SH-SY5Y (cell line): ENCODE measurements around the gene NR6A1.

Experiments
- GATA2 ChIP-seq: IDR thresholded peaks from 2 replicates; pipeline ENCODE4 v1.6.1; 2011; ENCODE audit warnings: mild to moderate bottlenecking, low read depth, low read length
- GATA3 ChIP-seq: IDR thresholded peaks from 2 replicates; pipeline ENCODE4 v1.6.1; 2011; ENCODE audit warnings: low read depth, mild to moderate bottlenecking, low read length, moderate library complexity

- TF ChIP-seq GATA2, result no peak
- no peak for TF ChIP-seq GATA3
Measured at GRCh38 chr9:124680049-124680448, 91.1 kb downstream of the NR6A1 start.
